Mesenchymal stem cell (in vitro differentiated cells and primary cell): ENCODE measurements around the gene SEC14L5.

ENCODE experiments used
- DNase-seq: peaks from one replicate; pipeline ENCODE4 v3.0.0-alpha.2; 2013
- H2AFZ ChIP-seq: one replicate; pipeline ENCODE4 v1.6.1; 2013; ENCODE audit warnings: low read depth, mild to moderate bottlenecking, control low read depth, inconsistent platforms, low read length, moderate library complexity
- H2AK5ac ChIP-seq: 2 replicates; pipeline ENCODE4 v1.6.1; 2013; ENCODE audit warnings: low read length, moderate library complexity, mild to moderate bottlenecking, inconsistent platforms; ENCODE audit not compliant: severe bottlenecking
- H2BK120ac ChIP-seq: one replicate; pipeline ENCODE4 v1.6.1; 2013; ENCODE audit warnings: low read depth, mild to moderate bottlenecking, inconsistent platforms, low read length, moderate library complexity
- H2BK12ac ChIP-seq, 2 experiments: one replicate each; pipeline ENCODE4 v1.6.1; 2013; ENCODE audit warnings: inconsistent platforms in 2 of 2, low read length in 2 of 2, mild to moderate bottlenecking in 2 of 2, moderate library complexity in 2 of 2, control low read depth in 1 of 2
- H2BK15ac ChIP-seq: one replicate; pipeline ENCODE4 v1.6.1; 2013; ENCODE audit warnings: mild to moderate bottlenecking, low read depth, inconsistent platforms; ENCODE audit not compliant: poor library complexity, severe bottlenecking
- H2BK5ac ChIP-seq: 2 replicates; pipeline ENCODE4 v1.6.1; 2013; ENCODE audit warnings: low read depth, mild to moderate bottlenecking, low read length, control low read depth, inconsistent platforms; ENCODE audit not compliant: poor library complexity, severe bottlenecking
- H3K14ac ChIP-seq, 2 experiments: one replicate each; pipeline ENCODE4 v1.6.1; 2013; ENCODE audit warnings: inconsistent platforms in 2 of 2, low read length in 2 of 2, control low read depth in 1 of 2, mild to moderate bottlenecking in 1 of 2, moderate library complexity in 1 of 2
- H3K18ac ChIP-seq, 2 experiments: one replicate each; pipeline ENCODE4 v1.6.1; 2013; ENCODE audit warnings: inconsistent platforms in 2 of 2, low read length in 2 of 2, control low read depth in 1 of 2, low read depth in 1 of 2, mild to moderate bottlenecking in 1 of 2
- H3K23ac ChIP-seq, 2 experiments: one replicate each; pipeline ENCODE4 v1.6.1; 2013; ENCODE audit warnings: inconsistent platforms in 2 of 2, low read length in 2 of 2, mild to moderate bottlenecking in 2 of 2, moderate library complexity in 2 of 2, control low read depth in 1 of 2
- H3K27ac ChIP-seq: 2 replicates; pipeline ENCODE4 v1.5.1; 2013; ENCODE audit warnings: mild to moderate bottlenecking, moderate library complexity, low read length, control low read depth, inconsistent platforms; ENCODE audit not compliant: poor library complexity, severe bottlenecking
- H3K27me3 ChIP-seq, 2 experiments: 2 replicates each; pipeline versions ENCODE4 v1.6.1 to v1.7.0; 2013; ENCODE audit warnings: low read length in 2 of 2, mild to moderate bottlenecking in 2 of 2, moderate library complexity in 2 of 2, control low read depth in 1 of 2, inconsistent platforms in 1 of 2; ENCODE audit not compliant: control insufficient read depth in 1 of 2, insufficient read depth in 1 of 2
- H3K36me3 ChIP-seq, 2 experiments: 2 replicates each; pipeline versions ENCODE4 v1.6.1 to v1.7.0; 2013; ENCODE audit warnings: low read length in 2 of 2, control low read depth in 1 of 2, inconsistent platforms in 1 of 2, low read depth in 1 of 2, mild to moderate bottlenecking in 1 of 2; ENCODE audit not compliant: insufficient read depth in 2 of 2, control insufficient read depth in 1 of 2
- H3K4ac ChIP-seq, 2 experiments: one replicate each; pipeline ENCODE4 v1.6.1; 2013; ENCODE audit warnings: inconsistent platforms in 2 of 2, low read length in 2 of 2, mild to moderate bottlenecking in 2 of 2, moderate library complexity in 2 of 2, control low read depth in 1 of 2, low read depth in 1 of 2
- H3K4me1 ChIP-seq: 2 replicates; pipeline ENCODE4 v1.6.1; 2013; ENCODE audit warnings: low read depth, low read length, control low read depth; ENCODE audit not compliant: control insufficient read depth, insufficient read depth
- H3K4me2 ChIP-seq: 2 replicates; pipeline ENCODE4 v1.6.1; 2013; ENCODE audit warnings: low read length, mild to moderate bottlenecking, inconsistent platforms; ENCODE audit not compliant: poor library complexity, severe bottlenecking
- H3K4me3 ChIP-seq, 2 experiments: 2 replicates each; pipeline versions ENCODE4 v1.5.1 to v1.7.0; 2013; ENCODE audit warnings: low read length in 2 of 2, mild to moderate bottlenecking in 2 of 2, control low read depth in 1 of 2, low read depth in 1 of 2; ENCODE audit not compliant: insufficient read depth in 1 of 2
- H3K79me1 ChIP-seq: replicated peaks from 2 replicates; pipeline ENCODE4 v1.6.1; 2013; ENCODE audit warnings: mild to moderate bottlenecking, control low read depth, low read length, inconsistent platforms; ENCODE audit not compliant: poor library complexity, severe bottlenecking
- H3K9ac ChIP-seq: 2 replicates; pipeline ENCODE4 v1.7.0; 2013; ENCODE audit warnings: mild to moderate bottlenecking, low read length, moderate library complexity
- H3K9me3 ChIP-seq: 2 replicates; pipeline ENCODE4 v1.7.0; 2013; ENCODE audit warnings: mild to moderate bottlenecking, low read length; ENCODE audit not compliant: control insufficient read depth
- H4K8ac ChIP-seq: one replicate; pipeline ENCODE4 v1.6.1; 2013; ENCODE audit warnings: inconsistent platforms, mild to moderate bottlenecking, low read length, moderate library complexity
- H4K91ac ChIP-seq: one replicate; pipeline ENCODE4 v1.6.1; 2013; ENCODE audit warnings: mild to moderate bottlenecking, low read length, inconsistent platforms
- WGBS: methylation state at CpG from one replicate; pipeline ENCODE4 v1.1.7; 2013; ENCODE audit warnings: mixed read lengths; 5-methylcytosine and 5-hydroxymethylcytosine counted together

The SEC14L5 gene

DNA sequence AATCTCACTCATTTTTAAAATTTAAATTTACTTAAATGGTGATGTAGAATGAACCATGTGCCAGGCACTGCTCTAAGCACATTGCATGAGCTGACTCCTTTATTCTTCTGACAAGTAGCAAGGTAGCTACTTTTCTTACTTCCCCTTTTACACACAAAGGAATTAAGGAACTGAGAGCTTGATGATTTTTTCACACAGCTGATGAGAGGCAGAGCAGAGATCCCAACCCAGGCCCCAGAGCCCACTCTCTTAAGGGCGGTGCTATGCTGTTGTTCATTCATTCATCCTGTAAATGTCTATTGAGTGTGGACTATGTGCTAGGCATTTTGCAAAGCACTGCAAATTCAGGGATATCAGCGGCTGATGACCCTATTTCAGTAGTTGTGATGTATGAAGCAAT lies 17.9 kb downstream of the SEC14L5 start:
- Histone ChIP-seq H3K9me3 (no peaks in the 10 kb centered on the region), H3K27ac (no peak overlapping the region), H2BK5ac (no peak overlapping the region), H2AFZ (no peak overlapping the region), H3K4me2 (no peak overlapping the region), H3K14ac (no peak overlapping the region), H3K36me3 (no peaks in the 10 kb centered on the region), H2BK12ac (no peak overlapping the region), H2BK120ac (no peak overlapping the region), H3K18ac (no peak overlapping the region), H4K91ac (no peak overlapping the region), H4K8ac (no peak overlapping the region), H2AK5ac (no peak overlapping the region), H3K9ac (no peak overlapping the region), H3K4me3 (no peak overlapping the region), H3K27me3 (peaks cover 20 to 29% of the 10 kb centered on the region in 2 experiments), H3K23ac (no peak overlapping the region), H3K79me1 (no peaks in the 10 kb centered on the region), H3K4ac (no peak overlapping the region), H3K4me1 (peaks cover 1% of the 10 kb centered on the region), H2BK15ac (no peak overlapping the region)
- no peak for DNase-seq
- WGBS, result 79% methylated on average over 2 of the region's 2 CpGs

DNA sequence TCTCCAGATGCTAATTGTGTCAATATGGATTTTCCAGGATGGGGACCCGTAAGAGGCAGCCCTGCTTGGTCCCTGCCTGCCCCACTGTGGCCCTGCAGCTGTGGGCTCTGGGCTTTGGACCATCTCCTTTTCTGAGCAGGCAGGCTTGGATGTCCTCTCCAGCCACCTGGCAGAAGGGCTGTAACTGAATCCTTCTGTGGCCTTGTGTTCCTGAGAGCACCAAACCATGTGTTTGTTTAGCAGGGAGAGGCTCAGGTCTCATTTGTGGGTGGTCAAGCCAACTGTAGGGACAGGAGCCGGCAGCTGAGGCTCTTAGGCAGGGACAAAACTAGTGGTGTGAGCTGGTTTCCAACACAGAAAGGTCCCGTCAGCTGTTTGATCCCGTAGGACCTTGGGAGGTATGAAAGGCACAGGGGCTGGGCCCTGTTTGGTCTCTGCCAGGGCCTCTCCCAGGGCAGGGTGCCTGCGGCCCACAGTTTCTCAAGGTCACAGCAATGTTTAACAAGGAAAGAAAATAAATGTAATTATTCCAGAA lies 18.5 kb downstream of the SEC14L5 start:
- H3K36me3 ChIP-seq, result no peaks in the 10 kb centered on the region
- no peak overlapping the region for H3K27ac ChIP-seq
- H3K4me2 ChIP-seq, result no peak overlapping the region
- H2BK12ac ChIP-seq, result no peak overlapping the region
- H2BK120ac ChIP-seq, result no peak overlapping the region
- no peak overlapping the region for H2BK15ac ChIP-seq
- no peak for DNase-seq
- peaks cover 1% of the 10 kb centered on the region for H3K4me1 ChIP-seq
- H3K4me3 ChIP-seq, result no peak overlapping the region
- no peak overlapping the region for H4K91ac ChIP-seq
- H4K8ac ChIP-seq, result no peak overlapping the region
- no peak overlapping the region for H2BK5ac ChIP-seq
- H2AFZ ChIP-seq, result no peak overlapping the region
- 75% methylated on average over 4 of the region's 5 CpGs for WGBS
- no peak overlapping the region for H3K14ac ChIP-seq
- no peak overlapping the region for H3K4ac ChIP-seq
- H3K9ac ChIP-seq, result no peak overlapping the region
- peaks cover 22 to 29% of the 10 kb centered on the region in 2 experiments for H3K27me3 ChIP-seq
- no peak overlapping the region for H2AK5ac ChIP-seq
- no peaks in the 10 kb centered on the region for H3K9me3 ChIP-seq
- H3K18ac ChIP-seq, result no peak overlapping the region
- H3K79me1 ChIP-seq, result no peaks in the 10 kb centered on the region
- H3K23ac ChIP-seq, result no peak overlapping the region

DNA sequence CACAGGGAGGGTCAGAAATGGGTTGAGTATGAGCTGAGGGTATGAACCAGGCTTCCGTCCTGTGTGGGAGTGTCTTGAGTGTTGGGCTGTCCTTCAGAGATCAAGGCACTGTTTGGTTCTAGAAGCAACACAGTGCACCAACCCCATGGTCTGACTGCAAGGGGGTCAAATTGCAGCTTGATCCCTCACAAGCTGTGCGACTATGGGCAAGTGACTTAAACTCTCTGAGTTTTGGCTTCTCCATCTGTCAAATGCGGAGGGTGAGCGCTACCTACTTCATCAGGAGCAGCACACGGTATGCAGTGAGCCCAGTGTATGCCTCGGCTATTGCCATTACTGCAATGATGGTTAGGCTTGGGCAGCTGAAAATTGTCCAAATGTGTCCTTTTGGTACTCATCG lies 21.0 kb downstream of the SEC14L5 start:
- 89% methylated on average over 7 of the region's 7 CpGs for WGBS
- Histone ChIP-seq H3K27ac (no peak overlapping the region), H3K14ac (no peak overlapping the region), H2AK5ac (no peak overlapping the region), H2BK12ac (no peak overlapping the region), H3K23ac (peak overlapping the region in 1 of 2 experiments; percentile 34), H4K91ac (no peak overlapping the region), H2AFZ (no peak overlapping the region), H3K18ac (no peak overlapping the region), H3K9me3 (no peaks in the 10 kb centered on the region), H3K4me2 (no peak overlapping the region), H3K4me1 (no peaks in the 10 kb centered on the region), H4K8ac (no peak overlapping the region), H3K4ac (no peak overlapping the region), H3K79me1 (no peaks in the 10 kb centered on the region), H3K4me3 (no peak overlapping the region), H2BK120ac (no peak overlapping the region), H3K9ac (no peak overlapping the region), H3K27me3 (peaks cover 29 to 34% of the 10 kb centered on the region in 2 experiments), H2BK15ac (no peak overlapping the region), H2BK5ac (no peak overlapping the region), H3K36me3 (no peaks in the 10 kb centered on the region)
- DNase-seq, result no peak

DNA sequence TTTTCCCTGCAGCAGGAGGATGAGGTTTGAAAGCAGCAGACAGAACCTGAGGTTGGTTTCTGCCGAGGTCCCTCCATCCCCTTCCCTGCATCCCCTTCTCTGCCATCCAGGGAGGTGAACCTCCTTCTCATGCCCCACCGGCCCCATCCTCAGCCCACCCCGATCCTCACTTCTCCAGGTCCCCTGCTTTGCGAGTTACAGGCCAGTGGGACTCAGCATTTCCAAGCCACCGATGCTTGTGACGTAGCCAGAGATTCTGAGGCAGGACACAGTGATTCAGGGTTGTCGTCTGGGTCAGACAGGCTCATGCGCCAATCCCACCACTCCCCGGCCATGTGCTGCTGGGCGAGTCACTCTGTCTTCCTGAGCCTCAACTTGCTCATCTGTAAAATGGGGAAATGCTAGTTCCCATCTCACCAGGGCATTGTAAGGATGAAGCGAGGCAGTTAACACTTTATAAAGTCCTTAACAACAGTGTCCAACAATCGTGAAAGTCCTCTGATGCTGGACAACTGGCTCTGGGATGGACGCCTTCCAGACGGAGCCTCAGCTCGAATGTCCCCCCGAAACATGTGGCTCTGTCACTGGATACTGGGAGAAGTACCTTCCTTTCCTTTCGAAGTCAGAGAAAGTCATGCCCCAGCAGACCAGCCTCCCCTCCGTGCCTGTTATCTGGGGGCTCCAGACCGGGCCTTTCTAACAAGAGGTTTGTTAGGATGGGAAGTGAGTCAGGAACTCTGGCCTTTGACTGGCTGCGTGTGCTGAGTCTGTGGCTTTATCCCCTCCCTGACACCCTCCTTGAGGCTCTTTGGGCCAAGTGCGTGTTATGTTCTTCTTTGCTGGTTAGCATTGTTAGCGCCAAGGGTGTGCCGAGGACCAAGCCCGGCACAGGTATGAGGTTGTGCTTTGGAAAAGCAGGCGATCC lies 21.9 kb downstream of the SEC14L5 start:
- 85% methylated on average over 25 of the region's 25 CpGs for whole genome bisulfite sequencing
- no peak overlapping the region for H2BK12ac ChIP-seq
- no peaks in the 10 kb centered on the region for H3K4me1 ChIP-seq
- H3K9ac ChIP-seq, result no peak overlapping the region
- H2BK5ac ChIP-seq, result no peak overlapping the region
- no peak overlapping the region for H2BK15ac ChIP-seq
- H3K27ac ChIP-seq, result no peak overlapping the region
- no peak overlapping the region for H3K14ac ChIP-seq
- peaks cover 29 to 36% of the 10 kb centered on the region in 2 experiments for H3K27me3 ChIP-seq
- H3K79me1 ChIP-seq, result no peaks in the 10 kb centered on the region
- H4K8ac ChIP-seq, result no peak overlapping the region
- H3K23ac ChIP-seq, result no peak overlapping the region
- no peak overlapping the region for H4K91ac ChIP-seq
- no peaks in the 10 kb centered on the region for H3K9me3 ChIP-seq
- no peak overlapping the region for H2BK120ac ChIP-seq
- no peak overlapping the region for H2AFZ ChIP-seq
- H3K36me3 ChIP-seq, result no peaks in the 10 kb centered on the region
- no peak overlapping the region for H3K4ac ChIP-seq
- DNase-seq, result no peak
- no peak overlapping the region for H3K18ac ChIP-seq
- no peak overlapping the region for H3K4me2 ChIP-seq
- no peak overlapping the region for H3K4me3 ChIP-seq
- H2AK5ac ChIP-seq, result no peak overlapping the region
